ENCODE results near the gene ART1. TPM values are rescaled to one million over a fixed set of nuclear protein-coding genes. Genes with fewer than 3 reads are reported as not detected.

The ART1 gene, protein sequence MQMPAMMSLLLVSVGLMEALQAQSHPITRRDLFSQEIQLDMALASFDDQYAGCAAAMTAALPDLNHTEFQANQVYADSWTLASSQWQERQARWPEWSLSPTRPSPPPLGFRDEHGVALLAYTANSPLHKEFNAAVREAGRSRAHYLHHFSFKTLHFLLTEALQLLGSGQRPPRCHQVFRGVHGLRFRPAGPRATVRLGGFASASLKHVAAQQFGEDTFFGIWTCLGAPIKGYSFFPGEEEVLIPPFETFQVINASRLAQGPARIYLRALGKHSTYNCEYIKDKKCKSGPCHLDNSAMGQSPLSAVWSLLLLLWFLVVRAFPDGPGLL
- not detected in 2 replicates for total RNA-seq

DNA sequence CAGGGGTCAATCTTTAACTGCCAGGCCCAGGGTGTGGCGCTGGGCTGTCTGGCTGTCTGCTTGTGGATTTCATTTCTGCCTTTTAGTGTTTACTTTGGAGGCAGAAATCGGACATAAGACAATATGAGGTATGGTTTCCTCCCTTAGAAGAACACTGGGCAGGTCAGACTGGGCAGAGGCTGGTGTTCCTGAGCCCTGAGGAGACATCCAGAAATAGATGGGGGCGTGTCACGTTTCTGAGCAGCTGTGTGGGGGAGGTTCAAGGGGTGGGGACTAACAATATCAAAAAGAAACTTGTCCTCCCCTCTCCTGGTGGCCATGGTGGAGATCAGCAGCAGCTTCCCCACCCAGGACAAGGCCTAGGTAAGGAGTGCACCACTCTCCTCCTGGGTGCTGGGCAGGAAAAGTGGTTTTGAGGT lies at the start of gene ART1:
TSS of gene ART1 (plus strand) at position 312 of the 419 bp plus-strand sequence. CDS start 14,086 bp downstream, outside the sequence.

DNA sequence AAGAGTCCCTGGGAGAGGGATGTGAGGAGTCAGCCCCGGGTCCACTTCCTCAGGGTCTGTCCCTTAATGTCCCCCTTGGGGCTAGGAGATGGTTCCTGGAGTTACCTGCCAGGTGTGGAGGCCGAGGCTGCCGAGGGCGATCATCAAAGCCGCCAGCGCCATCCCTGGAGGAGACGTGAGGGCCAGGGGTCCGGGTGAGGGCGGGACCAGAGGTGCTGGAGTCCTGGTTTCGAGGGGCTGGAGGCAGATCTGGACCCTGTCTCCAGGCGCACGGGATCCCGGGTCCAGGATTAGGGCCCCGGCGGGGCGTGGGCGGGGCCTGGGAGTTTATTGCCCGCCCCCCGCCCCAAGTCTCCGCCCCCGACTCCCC lies 3.2 kb upstream of the ART1 start, which contains the start of gene ART5:
TSS of gene ART5 (minus strand) at position 292 of the 370 bp plus-strand sequence. CDS start at position 162, 130 bp downstream.

GRCh38 chr11:3671334-3672254 lies 26.7 kb downstream of the ART1 start, which contains the start of gene CHRNA10:
TSS of gene CHRNA10 (minus strand) at chr11:3671384. CDS start at chr11:3671312, 72 bp downstream.

Small RNA genes within 50 kb of the gene (small RNA-seq; reads per million reads assigned to genes)
- gene RF00019, result not detected

Other genes with a start within 250 kb of the ART1 start
- 0.61 and 0.81 TPM in 2 replicates for gene ART5, start 3.1 kb upstream of the ART1 start, total RNA-seq
- gene CHRNA10, start 26.3 kb downstream of the ART1 start, total RNA-seq, result 0.85 and 1.3 TPM in 2 replicates
- 156 and 174 TPM in 2 replicates for gene NUP98, start 152.4 kb downstream of the ART1 start, total RNA-seq
- gene PGAP2, start 163.4 kb downstream of the ART1 start, total RNA-seq, result 11.4 and 12.5 TPM in 2 replicates
- 16.4 and 23.6 TPM in 2 replicates for gene RHOG, start 195.8 kb downstream of the ART1 start, total RNA-seq
- gene STIM1, start 210.5 kb downstream of the ART1 start, total RNA-seq, result 45.7 and 51.3 TPM in 2 replicates